GM12878 (cell line): ENCODE measurements around the gene NT5E. TPM values are rescaled to one million over a fixed set of nuclear protein-coding genes. Genes with fewer than 3 reads are reported as not detected.
"Not testable (repeated sequence)": the region's sequence is repeated elsewhere in the genome, so short reads cannot be mapped to it uniquely, and the experiment has no call there.

Experiments used
- ATAC-seq: fragments of 200-7000 bp; cut with Tn5 transposase; 3 replicates; pipeline ENCODE4 v1.9.1; 2020; ENCODE audit warnings: mild to moderate bottlenecking, moderate library complexity
- BruUV-seq: library from RNA; stranded (reverse); fragments of 400-500 nt; replicated peaks from 2 replicates; lab custom pipeline; 2021; lab: Mats Ljungman, UMichigan
- CTCF ChIA-PET: fragments of 300-600 bp; sonication (Branson Sonifier 250); formaldehyde crosslinking; extraction: SDS; loops from one replicate; lab custom pipeline; 2021; ENCODE audit warnings: inconsistent platforms; lab: Yijun Ruan, JAX
- POLR2A ChIA-PET: fragments of 350-600 bp; formaldehyde crosslinking; extraction: SDS; loops from one replicate; lab custom pipeline; 2021; ENCODE audit warnings: inconsistent platforms; lab: Charles Lee
- RAD21 ChIA-PET: fragments of 300-600 bp; sonication (Branson Sonifier 250); formaldehyde crosslinking; loops from one replicate; lab custom pipeline; 2023; ENCODE audit warnings: antibody characterized with exemption; ENCODE audit not compliant: unreplicated experiment; lab: Charles Lee
- SMC1A ChIA-PET: fragments of 300-600 bp; sonication (Branson Sonifier 250); formaldehyde crosslinking; loops from one replicate; lab custom pipeline; 2023; ENCODE audit not compliant: unreplicated experiment, uncharacterized antibody; lab: Charles Lee
- DNase-seq: peaks from one replicate; pipeline ENCODE4 v3.0.0-alpha.2; 2011; ENCODE audit warnings: low read depth, low spot score
- FAIRE-seq: peaks from 3 replicates; lab custom pipeline; 2011; peaks lifted over from hg19 to GRCh38; lab: Jason Lieb, UNC
- H2AFZ ChIP-seq: 2 replicates; pipeline ENCODE4 v1.6.0; 2011; ENCODE audit warnings: low read depth, low read length, control low read depth; ENCODE audit not compliant: control insufficient read depth
- H3K27ac ChIP-seq: 2 replicates; pipeline ENCODE4 v1.5.1; 2011; ENCODE audit warnings: control low read depth; ENCODE audit not compliant: control insufficient read depth, insufficient read depth
- H3K27me3 ChIP-seq, 2 experiments: replicated peaks in 1 of 2; 2 replicates each; pipeline versions ENCODE4 v1.6.0 to v1.6.1; 2011; ENCODE audit warnings: low read length in 1 of 2; ENCODE audit not compliant: control insufficient read depth in 2 of 2, insufficient read depth in 2 of 2
- H3K36me3 ChIP-seq, 2 experiments: 2 replicates each; pipeline ENCODE4 v1.5.1; 2011; ENCODE audit warnings: low read length in 1 of 2; ENCODE audit not compliant: control insufficient read depth in 2 of 2, insufficient read depth in 2 of 2
- H3K4me1 ChIP-seq: 2 replicates; pipeline ENCODE4 v1.6.1; 2011; ENCODE audit warnings: mild to moderate bottlenecking, low read length, moderate library complexity, mixed read lengths; ENCODE audit not compliant: control insufficient read depth, insufficient read depth
- H3K4me2 ChIP-seq: 2 replicates; pipeline ENCODE4 v1.6.0; 2011; ENCODE audit warnings: control low read depth; ENCODE audit not compliant: control insufficient read depth, insufficient read depth
- H3K4me3 ChIP-seq: fragments of 200-600 bp; sonication (generic); 2 replicates; pipeline ENCODE4 v1.5.1; 2016
- H3K79me2 ChIP-seq: 2 replicates; pipeline ENCODE4 v1.6.0; 2011; ENCODE audit warnings: low read length; ENCODE audit not compliant: control insufficient read depth, insufficient read depth
- H3K9ac ChIP-seq: 2 replicates; pipeline ENCODE4 v1.8.0; 2011; ENCODE audit warnings: low read length, control low read depth, mixed read lengths; ENCODE audit not compliant: control insufficient read depth, insufficient read depth
- H3K9me3 ChIP-seq: replicated peaks from 3 replicates; pipeline ENCODE4 v1.5.1; 2011; ENCODE audit warnings: mild to moderate bottlenecking, low read length; ENCODE audit not compliant: control insufficient read depth, insufficient read depth
- H4K20me1 ChIP-seq: 2 replicates; pipeline ENCODE4 v1.6.0; 2011; ENCODE audit not compliant: control insufficient read depth, insufficient read depth
- WGBS: methylation state at CpG from one replicate; pipeline ENCODE4 v1.1.6; 2016; ENCODE audit warnings: low lambda C conversion rate; ENCODE audit not compliant: insufficient replicate concordance, insufficient coverage; ENCODE audit errors: missing lambda C conversion rate; 5-methylcytosine and 5-hydroxymethylcytosine counted together
- in situ Hi-C: fragments of 300-500 bp; cut with MboI; formaldehyde crosslinking; loops from 9 replicates; pipeline ENCODE4 v1.14.3; 2018; ENCODE audit warnings: mixed read lengths
- intact Hi-C: fragments of 100-400 bp; cut with micrococcal nuclease; formaldehyde crosslinking; loops from one replicate; pipeline ENCODE4 v1.14.2; 2022; ENCODE audit not compliant: unreplicated experiment
- polyA plus RNA-seq, 11 experiments: library from polyadenylated mRNA; depleted of rRNA in 4 of 11; unstranded in 6 of 11; stranded (reverse) in 5 of 11; fragments of >200 nt; fragmentation: Nextera tagmentation in 4 of 11; fragmentation: Illumina TruSeq in 1 of 11; extraction: Ambion mirVana in 4 of 11; extraction: Trizol in 1 of 11; gene quantifications; 1 replicate in 1 of 11; 2 replicates in 10 of 11; pipeline versions ENCODE4 v1.2.1 to v1.2.3, GENCODE V29; 2011 to 2016; ENCODE audit warnings: inconsistent platforms in 2 of 11, missing spikeins in 2 of 11, low read depth in 1 of 11
- total RNA-seq, 4 experiments: library from RNA; depleted of rRNA in 3 of 4; stranded (reverse); fragments of >200 nt in 3 of 4; fragmentation: Illumina TruSeq in 1 of 4; extraction: Trizol in 1 of 4; gene quantifications; 2 replicates each; pipeline versions ENCODE4 v1.2.1 to v1.2.3, GENCODE V29; 2013 to 2021
- TF ChIP-seq, protein P1 (sequence below): fragments of 450-650 bp; IDR thresholded peaks from 2 replicates; pipeline ENCODE4 v1.6.1; 2017; ENCODE audit warnings: mild to moderate bottlenecking, moderate library complexity

Gene NT5E
- total and polyA plus RNA-seq, 10 of the 15 experiments (the other 5 are each of a cell fraction or from before 2014, with no cell fraction given), result 1.9 to 9.7 (median 7.3) TPM

- 72% methylated on average over 4 of the region's 4 CpGs for WGBS
- H2AFZ ChIP-seq, H3K9me3 ChIP-seq, H3K9ac ChIP-seq, H3K27me3 ChIP-seq, BruUV-seq, H3K4me2 ChIP-seq, H4K20me1 ChIP-seq, ATAC-seq, H3K79me2 ChIP-seq, H3K4me3 ChIP-seq, FAIRE-seq, H3K36me3 ChIP-seq, DNase-seq, in situ Hi-C loops, H3K27ac ChIP-seq: not testable (repeated sequence)
- ChIA-PET RAD21 (interaction anchor here (0.9 to 6.0 kb wide), 6 partner anchors 8 to 239 kb away, joined by 3 to 48 read pairs (median 12); partner anchors contain the start of gene NT5E), CTCF (interaction anchor here (1.2 to 2.3 kb wide), 5 partner anchors 16 to 79 kb away, joined by 3 to 12 read pairs (median 6); partner anchors contain the start of gene NT5E), SMC1A (interaction anchor here (1.0 to 8.3 kb wide), 11 partner anchors 11 to 79 kb away, joined by 3 to 79 read pairs (median 5); partner anchors contain the start of gene NT5E), POLR2A (interaction anchor here (0.7 to 6.0 kb wide), 4 partner anchors 10 to 50 kb away, joined by 3 to 50 read pairs (median 5); partner anchors contain the start of gene NT5E)
- peaks cover 20% of the 10 kb centered on the region for H3K4me1 ChIP-seq
- TF ChIP-seq, protein P1, sequence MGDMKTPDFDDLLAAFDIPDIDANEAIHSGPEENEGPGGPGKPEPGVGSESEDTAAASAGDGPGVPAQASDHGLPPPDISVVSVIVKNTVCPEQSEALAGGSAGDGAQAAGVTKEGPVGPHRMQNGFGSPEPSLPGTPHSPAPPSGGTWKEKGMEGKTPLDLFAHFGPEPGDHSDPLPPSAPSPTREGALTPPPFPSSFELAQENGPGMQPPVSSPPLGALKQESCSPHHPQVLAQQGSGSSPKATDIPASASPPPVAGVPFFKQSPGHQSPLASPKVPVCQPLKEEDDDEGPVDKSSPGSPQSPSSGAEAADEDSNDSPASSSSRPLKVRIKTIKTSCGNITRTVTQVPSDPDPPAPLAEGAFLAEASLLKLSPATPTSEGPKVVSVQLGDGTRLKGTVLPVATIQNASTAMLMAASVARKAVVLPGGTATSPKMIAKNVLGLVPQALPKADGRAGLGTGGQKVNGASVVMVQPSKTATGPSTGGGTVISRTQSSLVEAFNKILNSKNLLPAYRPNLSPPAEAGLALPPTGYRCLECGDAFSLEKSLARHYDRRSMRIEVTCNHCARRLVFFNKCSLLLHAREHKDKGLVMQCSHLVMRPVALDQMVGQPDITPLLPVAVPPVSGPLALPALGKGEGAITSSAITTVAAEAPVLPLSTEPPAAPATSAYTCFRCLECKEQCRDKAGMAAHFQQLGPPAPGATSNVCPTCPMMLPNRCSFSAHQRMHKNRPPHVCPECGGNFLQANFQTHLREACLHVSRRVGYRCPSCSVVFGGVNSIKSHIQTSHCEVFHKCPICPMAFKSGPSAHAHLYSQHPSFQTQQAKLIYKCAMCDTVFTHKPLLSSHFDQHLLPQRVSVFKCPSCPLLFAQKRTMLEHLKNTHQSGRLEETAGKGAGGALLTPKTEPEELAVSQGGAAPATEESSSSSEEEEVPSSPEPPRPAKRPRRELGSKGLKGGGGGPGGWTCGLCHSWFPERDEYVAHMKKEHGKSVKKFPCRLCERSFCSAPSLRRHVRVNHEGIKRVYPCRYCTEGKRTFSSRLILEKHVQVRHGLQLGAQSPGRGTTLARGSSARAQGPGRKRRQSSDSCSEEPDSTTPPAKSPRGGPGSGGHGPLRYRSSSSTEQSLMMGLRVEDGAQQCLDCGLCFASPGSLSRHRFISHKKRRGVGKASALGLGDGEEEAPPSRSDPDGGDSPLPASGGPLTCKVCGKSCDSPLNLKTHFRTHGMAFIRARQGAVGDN, result 0 out of 2 replicates have a peak, but pooled peaks have one; percentile 23
- intact Hi-C loops, result loop anchor here (2.0 kb wide), 1 partner anchor 47 kb away; the partner anchor contains the start of gene NT5E
Measured at GRCh38 chr6:85404016-85404563, 45.8 kb upstream of the NT5E start.
